ENCODE data around the gene SDK2.

Gene SDK2

GRCh38 chr17:73506470-73507435, 137.5 kb downstream of the SDK2 start:
- Histone ChIP-seq H3K4me3 (ENCODE audit: low read depth, low read length) (no peak overlapping the region), H3K36me3 (ENCODE audit: control insufficient read depth, insufficient read depth, low read length) (no peaks in the 10 kb centered on the region), H3K9ac (ENCODE audit: low read depth, low read length) (no peak overlapping the region), H3K27me3 (ENCODE audit: control insufficient read depth, insufficient read depth, low read length) (no peaks in the 10 kb centered on the region), H3K9me3 (ENCODE audit: control insufficient read depth, insufficient read depth, low read length) (no peaks in the 10 kb centered on the region), H3K4me1 (ENCODE audit: control insufficient read depth, insufficient read depth, low read length) (no peaks in the 10 kb centered on the region)

- H3K4me3 ChIP-seq (ENCODE audit: low read depth, low read length): no peak overlapping the region
- H3K36me3 ChIP-seq (ENCODE audit: control insufficient read depth, insufficient read depth, low read length): no peaks in the 10 kb centered on the region
- no peaks in the 10 kb centered on the region for H3K4me1 ChIP-seq (ENCODE audit: control insufficient read depth, insufficient read depth, low read length)
- no peak overlapping the region for H3K9ac ChIP-seq (ENCODE audit: low read depth, low read length)
- no peaks in the 10 kb centered on the region for H3K9me3 ChIP-seq (ENCODE audit: control insufficient read depth, insufficient read depth, low read length)
- H3K27me3 ChIP-seq (ENCODE audit: control insufficient read depth, insufficient read depth, low read length): no peaks in the 10 kb centered on the region
These were observed 140.7 kb downstream of the SDK2 start for GRCh38 chr17:73503560-73503959.

GRCh38 chr17:73500414-73500999, 143.7 kb downstream of the SDK2 start:
- Histone ChIP-seq H3K27me3 (ENCODE audit: control insufficient read depth, insufficient read depth, low read length) (no peaks in the 10 kb centered on the region), H3K9me3 (ENCODE audit: control insufficient read depth, insufficient read depth, low read length) (no peaks in the 10 kb centered on the region)

GRCh38 chr17:73498886-73499554, 145.2 kb downstream of the SDK2 start:
- no peak overlapping the region for H3K9ac ChIP-seq (ENCODE audit: low read depth, low read length)
- H3K9me3 ChIP-seq (ENCODE audit: control insufficient read depth, insufficient read depth, low read length): no peaks in the 10 kb centered on the region
- no peak overlapping the region for H3K4me3 ChIP-seq (ENCODE audit: low read depth, low read length)
- H3K27me3 ChIP-seq (ENCODE audit: control insufficient read depth, insufficient read depth, low read length): no peaks in the 10 kb centered on the region
- no peaks in the 10 kb centered on the region for H3K36me3 ChIP-seq (ENCODE audit: control insufficient read depth, insufficient read depth, low read length)
- no peaks in the 10 kb centered on the region for H3K4me1 ChIP-seq (ENCODE audit: control insufficient read depth, insufficient read depth, low read length)

More at GRCh38 chr17:73500414-73500999, 143.7 kb downstream of the SDK2 start:
- no peak overlapping the region for H3K9ac ChIP-seq (ENCODE audit: low read depth, low read length)
- H3K36me3 ChIP-seq (ENCODE audit: control insufficient read depth, insufficient read depth, low read length): no peaks in the 10 kb centered on the region
- no peaks in the 10 kb centered on the region for H3K4me1 ChIP-seq (ENCODE audit: control insufficient read depth, insufficient read depth, low read length)
- H3K4me3 ChIP-seq (ENCODE audit: low read depth, low read length): no peak overlapping the region

- Histone ChIP-seq H3K9ac (ENCODE audit: low read depth, low read length) (no peak overlapping the region), H3K9me3 (ENCODE audit: control insufficient read depth, insufficient read depth, low read length) (no peaks in the 10 kb centered on the region), H3K4me3 (ENCODE audit: low read depth, low read length) (no peak overlapping the region), H3K4me1 (ENCODE audit: control insufficient read depth, insufficient read depth, low read length) (peaks cover 5% of the 10 kb centered on the region), H3K36me3 (ENCODE audit: control insufficient read depth, insufficient read depth, low read length) (no peaks in the 10 kb centered on the region), H3K27me3 (ENCODE audit: control insufficient read depth, insufficient read depth, low read length) (no peaks in the 10 kb centered on the region)
These were observed 146.1 kb downstream of the SDK2 start for GRCh38 chr17:73498176-73498575.

GRCh38 chr17:73497721-73498120, 146.5 kb downstream of the SDK2 start:
- no peaks in the 10 kb centered on the region for H3K27me3 ChIP-seq (ENCODE audit: control insufficient read depth, insufficient read depth, low read length)
- H3K4me3 ChIP-seq (ENCODE audit: low read depth, low read length): no peak overlapping the region
- no peak overlapping the region for H3K9ac ChIP-seq (ENCODE audit: low read depth, low read length)
- H3K9me3 ChIP-seq (ENCODE audit: control insufficient read depth, insufficient read depth, low read length): no peaks in the 10 kb centered on the region
- H3K36me3 ChIP-seq (ENCODE audit: control insufficient read depth, insufficient read depth, low read length): no peaks in the 10 kb centered on the region
- H3K4me1 ChIP-seq (ENCODE audit: control insufficient read depth, insufficient read depth, low read length): peaks cover 7% of the 10 kb centered on the region

- Histone ChIP-seq H3K36me3 (ENCODE audit: control insufficient read depth, insufficient read depth, low read length) (no peaks in the 10 kb centered on the region), H3K9ac (ENCODE audit: low read depth, low read length) (no peak overlapping the region), H3K27me3 (ENCODE audit: control insufficient read depth, insufficient read depth, low read length) (no peaks in the 10 kb centered on the region), H3K9me3 (ENCODE audit: control insufficient read depth, insufficient read depth, low read length) (no peaks in the 10 kb centered on the region), H3K4me3 (ENCODE audit: low read depth, low read length) (no peak overlapping the region), H3K4me1 (ENCODE audit: control insufficient read depth, insufficient read depth, low read length) (peaks cover 11% of the 10 kb centered on the region)
These were observed 148.0 kb downstream of the SDK2 start for GRCh38 chr17:73496232-73496631.

- no peak overlapping the region for H3K4me3 ChIP-seq (ENCODE audit: low read depth, low read length)
- H3K36me3 ChIP-seq (ENCODE audit: control insufficient read depth, insufficient read depth, low read length): no peaks in the 10 kb centered on the region
- no peak overlapping the region for H3K9ac ChIP-seq (ENCODE audit: low read depth, low read length)
- H3K9me3 ChIP-seq (ENCODE audit: control insufficient read depth, insufficient read depth, low read length): no peaks in the 10 kb centered on the region
- peaks cover 11% of the 10 kb centered on the region for H3K4me1 ChIP-seq (ENCODE audit: control insufficient read depth, insufficient read depth, low read length)
- H3K27me3 ChIP-seq (ENCODE audit: control insufficient read depth, insufficient read depth, low read length): no peaks in the 10 kb centered on the region
These were observed 148.6 kb downstream of the SDK2 start for GRCh38 chr17:73495641-73496040.

- peaks cover 11% of the 10 kb centered on the region for H3K4me1 ChIP-seq (ENCODE audit: control insufficient read depth, insufficient read depth, low read length)
- no peaks in the 10 kb centered on the region for H3K9me3 ChIP-seq (ENCODE audit: control insufficient read depth, insufficient read depth, low read length)
- no peak overlapping the region for H3K4me3 ChIP-seq (ENCODE audit: low read depth, low read length)
- no peak overlapping the region for H3K9ac ChIP-seq (ENCODE audit: low read depth, low read length)
- H3K27me3 ChIP-seq (ENCODE audit: control insufficient read depth, insufficient read depth, low read length): no peaks in the 10 kb centered on the region
- H3K36me3 ChIP-seq (ENCODE audit: control insufficient read depth, insufficient read depth, low read length): no peaks in the 10 kb centered on the region
These were observed 149.3 kb downstream of the SDK2 start for GRCh38 chr17:73494950-73495349.

- H3K4me3 ChIP-seq (ENCODE audit: low read depth, low read length): no peak overlapping the region
- H3K4me1 ChIP-seq (ENCODE audit: control insufficient read depth, insufficient read depth, low read length): peaks cover 11% of the 10 kb centered on the region
- H3K9ac ChIP-seq (ENCODE audit: low read depth, low read length): no peak overlapping the region
- H3K9me3 ChIP-seq (ENCODE audit: control insufficient read depth, insufficient read depth, low read length): no peaks in the 10 kb centered on the region
- H3K36me3 ChIP-seq (ENCODE audit: control insufficient read depth, insufficient read depth, low read length): no peaks in the 10 kb centered on the region
- no peaks in the 10 kb centered on the region for H3K27me3 ChIP-seq (ENCODE audit: control insufficient read depth, insufficient read depth, low read length)
These were observed 150.0 kb downstream of the SDK2 start for GRCh38 chr17:73493956-73494926.
